ENCODE data around the gene DDX3Y.

Gene DDX3Y

DNA sequence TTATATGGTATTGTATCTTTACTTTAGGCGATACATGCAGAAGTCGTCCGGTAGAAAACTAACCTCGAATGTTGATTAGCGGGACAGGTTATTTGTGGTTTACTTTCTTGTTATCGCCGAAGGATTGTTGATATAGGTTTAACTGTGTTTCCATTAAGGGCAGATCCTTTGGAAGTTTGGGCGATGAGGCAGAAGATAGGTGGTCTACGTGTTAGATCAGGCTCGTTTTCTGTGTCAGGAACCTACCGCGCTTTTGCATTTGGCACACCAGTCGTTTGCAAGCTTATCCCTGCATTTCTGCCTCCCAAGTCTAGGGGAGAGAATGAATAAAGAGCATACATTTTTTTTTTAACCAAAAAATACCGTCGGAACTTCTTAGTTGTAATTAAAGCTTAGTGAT, 1.2 kb downstream of the DDX3Y start:
- TF ChIP-seq, protein P1, sequence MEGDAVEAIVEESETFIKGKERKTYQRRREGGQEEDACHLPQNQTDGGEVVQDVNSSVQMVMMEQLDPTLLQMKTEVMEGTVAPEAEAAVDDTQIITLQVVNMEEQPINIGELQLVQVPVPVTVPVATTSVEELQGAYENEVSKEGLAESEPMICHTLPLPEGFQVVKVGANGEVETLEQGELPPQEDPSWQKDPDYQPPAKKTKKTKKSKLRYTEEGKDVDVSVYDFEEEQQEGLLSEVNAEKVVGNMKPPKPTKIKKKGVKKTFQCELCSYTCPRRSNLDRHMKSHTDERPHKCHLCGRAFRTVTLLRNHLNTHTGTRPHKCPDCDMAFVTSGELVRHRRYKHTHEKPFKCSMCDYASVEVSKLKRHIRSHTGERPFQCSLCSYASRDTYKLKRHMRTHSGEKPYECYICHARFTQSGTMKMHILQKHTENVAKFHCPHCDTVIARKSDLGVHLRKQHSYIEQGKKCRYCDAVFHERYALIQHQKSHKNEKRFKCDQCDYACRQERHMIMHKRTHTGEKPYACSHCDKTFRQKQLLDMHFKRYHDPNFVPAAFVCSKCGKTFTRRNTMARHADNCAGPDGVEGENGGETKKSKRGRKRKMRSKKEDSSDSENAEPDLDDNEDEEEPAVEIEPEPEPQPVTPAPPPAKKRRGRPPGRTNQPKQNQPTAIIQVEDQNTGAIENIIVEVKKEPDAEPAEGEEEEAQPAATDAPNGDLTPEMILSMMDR (IDR thresholded peaks at IDR 0.05; ENCODE audit: insufficient read depth, low read depth, low read length, missing control alignments), result no peak
- H3K4me3 ChIP-seq (ENCODE audit: low read length), result peak overlapping the region; percentile 93
- DNase-seq (ENCODE audit: low read depth), result no peak

DNA sequence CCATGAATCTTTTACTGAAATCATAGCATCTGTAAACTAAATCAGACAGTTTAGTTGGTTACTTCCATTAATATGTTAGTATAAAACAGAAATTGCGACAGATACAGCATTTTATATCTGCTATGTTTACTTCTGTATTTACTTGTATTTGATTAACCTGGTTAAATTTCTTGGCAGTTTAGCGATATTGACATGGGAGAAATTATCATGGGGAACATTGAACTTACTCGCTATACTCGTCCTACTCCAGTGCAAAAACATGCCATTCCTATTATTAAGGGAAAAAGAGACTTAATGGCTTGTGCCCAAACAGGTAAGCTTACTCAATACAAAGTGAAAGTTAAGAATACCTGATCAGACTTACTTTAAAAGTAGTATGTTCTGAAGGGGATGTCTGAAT, 8.9 kb downstream of the DDX3Y start:
- no peak for DNase-seq (ENCODE audit: low read depth)
- H3K4me3 ChIP-seq (ENCODE audit: low read length), result no peak overlapping the region
- TF ChIP-seq, protein P1 (IDR thresholded peaks at IDR 0.05; ENCODE audit: insufficient read depth, low read depth, low read length, missing control alignments), result no peak

DNA sequence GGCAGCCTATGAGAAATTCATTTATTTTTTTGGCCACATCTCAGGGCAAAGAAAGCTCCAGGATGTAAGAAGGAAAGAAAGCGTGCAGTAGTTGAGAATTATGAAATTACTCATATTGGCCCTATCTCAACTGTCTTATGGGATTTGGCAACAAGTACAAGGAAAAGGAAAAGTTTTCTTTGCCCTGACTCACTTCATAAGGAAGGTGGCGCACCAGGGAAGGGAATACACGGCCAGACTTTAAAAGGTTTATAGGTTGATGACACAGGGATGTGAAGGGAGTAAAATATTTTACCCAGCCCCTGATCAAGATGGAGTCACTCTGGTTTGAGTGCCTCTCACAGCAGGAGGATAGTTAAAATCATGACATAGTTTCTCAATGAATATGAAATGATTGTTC, 23.4 kb downstream of the DDX3Y start:
- DNase-seq (ENCODE audit: low read depth), result peak; percentile 71
- no peak overlapping the region for H3K4me3 ChIP-seq (ENCODE audit: low read length)
- TF ChIP-seq, protein P1 (IDR thresholded peaks at IDR 0.05; ENCODE audit: insufficient read depth, low read depth, low read length, missing control alignments), result peak; percentile 60

DNA sequence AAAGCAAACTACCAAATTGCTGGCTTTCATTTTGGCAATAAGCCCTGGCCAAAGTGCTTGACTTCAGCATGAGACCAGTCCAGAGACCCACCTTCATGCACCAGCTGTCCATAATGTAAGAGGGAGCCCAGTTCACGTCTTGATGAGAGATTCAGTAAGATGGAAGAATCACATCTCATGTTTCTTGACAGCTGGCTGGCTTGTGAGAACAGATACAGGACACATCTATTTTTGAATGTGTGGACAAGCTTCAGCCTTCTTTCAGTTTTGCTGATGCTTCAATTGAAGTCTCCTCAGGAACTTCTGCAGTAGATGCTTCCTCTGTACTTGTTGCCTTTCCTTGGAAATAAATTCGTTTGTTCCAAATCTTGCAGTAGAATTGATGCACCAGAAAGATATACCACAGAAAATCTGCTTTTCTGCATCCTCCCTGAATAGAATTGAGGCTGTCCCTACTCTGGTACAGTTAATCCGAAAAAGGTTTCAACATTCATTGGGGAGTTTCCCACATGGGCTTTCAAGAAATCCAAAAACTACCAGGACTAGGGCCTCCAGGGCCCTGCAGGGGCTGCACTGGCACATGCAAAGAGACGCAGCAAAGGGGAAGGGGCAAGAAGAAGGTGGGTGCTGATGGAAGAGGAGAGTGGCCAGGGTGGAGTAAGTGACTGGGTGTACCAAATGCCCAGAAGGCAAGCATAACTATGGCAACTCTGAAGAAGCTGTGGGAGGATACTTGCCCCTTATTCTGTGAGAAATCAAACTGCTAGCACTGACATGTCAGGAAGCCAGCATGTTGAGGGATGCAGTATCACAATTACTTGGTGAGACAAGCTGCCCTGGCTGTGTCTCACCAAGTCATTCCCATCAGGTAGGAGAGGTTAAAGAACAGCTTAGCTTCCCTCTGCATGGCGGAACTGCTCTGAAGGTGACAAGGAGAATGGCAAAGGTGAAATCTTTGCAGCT, 37.3 kb downstream of the DDX3Y start:
- no peak for DNase-seq (ENCODE audit: low read depth)
- TF ChIP-seq, protein P1 (IDR thresholded peaks at IDR 0.05; ENCODE audit: insufficient read depth, low read depth, low read length, missing control alignments), result no peak
- no peak overlapping the region for H3K4me3 ChIP-seq (ENCODE audit: low read length)

All from epithelial cell of esophagus (primary cell).